Measurements from ENCODE around the gene FAM163B. TPM values are rescaled to one million over a fixed set of nuclear protein-coding genes. Genes with fewer than 3 reads are reported as not detected.
A peak's percentile ranks its signal among the peaks of the same experiment; 100 is the strongest.

The FAM163B gene
- total RNA-seq, 4 donors from 2014 or later = not detected

- TF ChIP-seq CTCF (IDR thresholded peaks at IDR 0.05) (no peak), POLR2A (IDR thresholded peaks at IDR 0.05) (no peak)
- Histone ChIP-seq H3K9me3 (no peaks in the 10 kb centered on the region), H3K27ac (no peak overlapping the region), H3K27me3 (no peaks in the 10 kb centered on the region), H3K36me3 (no peaks in the 10 kb centered on the region), H3K4me1 (no peaks in the 10 kb centered on the region), H3K4me3 (replicated peaks in 1 of 3) (no peak overlapping the region)
- no peak for DNase-seq
- intact Hi-C loops (cut with DNase I) = no loop called here
- WGBS, 2 donors = 91 to 92% methylated on average over 9 to 17 of the region's 17 CpGs
These were observed 17.9 kb downstream of the FAM163B start for GRCh38 chr9:133591116-133591910.

DNA sequence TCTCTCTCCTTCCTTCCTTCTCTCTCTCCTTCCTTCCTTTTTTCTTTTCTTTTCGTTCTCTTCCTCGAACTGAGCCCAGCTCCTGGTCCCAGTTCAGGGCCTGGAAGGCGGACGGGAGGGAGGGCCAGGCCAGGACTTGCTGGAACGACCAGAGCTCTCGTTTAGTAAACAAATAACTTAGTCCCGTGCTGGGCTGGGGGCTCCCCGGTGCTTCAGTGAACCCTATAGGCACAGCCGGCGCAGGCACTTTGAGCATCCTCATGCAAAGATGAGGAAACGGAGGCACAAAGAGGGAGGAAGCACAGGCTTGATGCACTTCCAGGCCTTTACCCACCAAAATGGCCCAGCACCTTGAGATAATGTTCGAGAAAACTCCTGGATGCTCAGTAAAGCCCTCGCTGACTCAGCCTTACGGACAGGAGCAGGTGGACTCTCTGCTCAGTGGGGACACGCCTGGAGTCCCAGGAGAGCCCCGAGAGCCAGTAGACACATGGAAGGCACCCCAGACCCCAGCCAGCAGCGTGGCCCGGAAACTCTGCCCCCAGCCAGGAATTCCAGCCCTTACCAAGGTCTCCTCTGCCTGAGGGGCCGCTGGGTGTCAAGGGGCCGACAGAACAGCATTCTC, 18.8 kb downstream of the FAM163B start:
- intact Hi-C loops (cut with DNase I) = no loop called here
- H3K27me3 ChIP-seq = peaks cover 3% of the 10 kb centered on the region

DNA sequence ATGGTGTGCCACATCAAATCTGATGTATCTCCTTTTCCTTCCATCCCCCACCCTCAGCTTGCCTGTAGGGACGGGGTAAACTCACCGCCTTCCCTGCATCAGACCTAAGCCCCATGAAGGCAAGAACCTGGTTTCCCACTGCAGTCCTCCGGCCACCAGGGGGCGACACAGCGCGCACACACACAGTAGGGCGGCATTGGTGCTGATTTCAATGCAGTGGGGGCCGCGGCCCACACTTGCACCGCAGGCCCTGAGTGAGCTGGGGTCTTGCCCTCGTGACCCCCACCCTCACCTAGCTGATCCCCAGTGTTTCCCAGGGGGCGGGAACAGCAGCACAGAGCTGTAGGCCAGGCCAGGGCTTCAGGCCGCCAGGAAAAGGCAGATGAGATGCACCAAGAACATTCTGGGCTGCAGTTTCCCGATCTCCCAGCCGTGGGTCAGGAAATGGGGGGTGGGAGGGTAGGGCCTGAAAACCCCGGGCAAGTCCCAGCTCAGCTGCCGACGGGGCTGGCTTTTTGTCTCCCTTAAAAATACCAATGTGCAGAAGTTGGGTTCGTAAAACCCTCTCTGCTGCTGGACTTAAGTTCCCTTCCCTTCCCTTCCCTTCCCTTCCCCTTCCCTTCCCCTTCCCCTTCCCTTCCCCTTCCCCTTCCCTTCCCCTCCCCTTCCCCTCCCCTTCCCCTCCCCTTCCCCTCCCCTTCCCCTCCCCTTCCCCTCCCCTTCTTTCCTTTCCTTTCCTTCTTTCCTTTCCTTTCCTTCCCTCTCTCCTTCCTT, 19.5 kb downstream of the FAM163B start:
- TF ChIP-seq CTCF (IDR thresholded peaks at IDR 0.05) (peak in 3 of 6 experiments; percentile 18 to 40 (median 25)), POLR2A (IDR thresholded peaks at IDR 0.05) (no peak)
- no peaks in the 10 kb centered on the region for H3K36me3 ChIP-seq
- no peaks in the 10 kb centered on the region for H3K9me3 ChIP-seq
- 51 to 56% methylated on average over 14 to 17 of the region's 19 CpGs for WGBS, 2 donors
- no peak overlapping the region for H3K27ac ChIP-seq
- peaks cover 0 to 6% of the 10 kb centered on the region in 2 donors for H3K4me1 ChIP-seq
- DNase-seq = no peak
- peaks cover 3% of the 10 kb centered on the region for H3K27me3 ChIP-seq
- intact Hi-C loops (cut with DNase I) = loop anchor here (10.0 kb wide), 1 partner anchor 135 kb away; no protein-coding TSS in a partner anchor
- no peak overlapping the region for H3K4me3 ChIP-seq (replicated peaks in 1 of 3)

More for the DNA sequence above, 18.8 kb downstream of the FAM163B start:
- WGBS, 2 donors = 74 to 78% methylated on average over 16 to 20 of the region's 20 CpGs
- no peak for DNase-seq
- Histone ChIP-seq H3K9me3 (no peaks in the 10 kb centered on the region), H3K36me3 (no peaks in the 10 kb centered on the region), H3K27ac (no peak overlapping the region), H3K4me1 (no peaks in the 10 kb centered on the region), H3K4me3 (replicated peaks in 1 of 3) (no peak overlapping the region)
- no peak for TF ChIP-seq CTCF (IDR thresholded peaks at IDR 0.05)
- no peak for TF ChIP-seq POLR2A (IDR thresholded peaks at IDR 0.05)

DNA sequence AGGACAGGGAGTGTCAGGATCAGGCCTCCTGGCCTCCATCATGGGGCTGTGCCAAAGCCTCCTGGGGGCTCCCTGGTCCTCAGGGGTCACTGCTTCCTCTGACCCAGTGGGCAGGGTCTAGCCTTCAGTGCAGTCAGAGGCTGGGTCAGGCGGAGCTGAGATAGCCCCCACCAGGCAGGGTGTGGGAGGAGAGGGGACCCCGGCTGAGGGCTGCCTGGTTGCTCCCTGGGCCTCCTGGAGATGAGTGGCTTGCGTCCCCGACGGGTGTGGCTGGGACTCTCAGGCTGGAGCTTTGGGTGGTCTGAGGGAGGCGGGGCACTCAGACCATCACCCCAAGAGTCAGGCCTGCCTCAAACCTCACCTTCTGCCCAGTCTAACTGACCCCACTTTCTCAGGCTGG, 21.7 kb downstream of the FAM163B start:
- DNase-seq = no peak
- 90 to 95% methylated on average over 4 to 5 of the region's 6 CpGs for WGBS, 2 donors
- H3K4me3 ChIP-seq (replicated peaks in 1 of 3) = no peak overlapping the region
- H3K36me3 ChIP-seq = no peaks in the 10 kb centered on the region
- peaks cover 0 to 9% of the 10 kb centered on the region in 2 donors for H3K4me1 ChIP-seq
- TF ChIP-seq POLR2A (IDR thresholded peaks at IDR 0.05) = no peak
- TF ChIP-seq CTCF (IDR thresholded peaks at IDR 0.05) = no peak
- intact Hi-C loops (cut with DNase I) = loop anchor here (10.0 kb wide), 1 partner anchor 137 kb away; no protein-coding TSS in a partner anchor
- no peaks in the 10 kb centered on the region for H3K9me3 ChIP-seq
- H3K27ac ChIP-seq = no peak overlapping the region
- peaks cover 3% of the 10 kb centered on the region for H3K27me3 ChIP-seq

Data from thyroid gland (tissue), 4 donors.